Hematopoietic multipotent progenitor cell treated with erythropoietin and hydrocortisone succinate and interleukin-3 and kit ligand, for 15 days (in vitro differentiated cells): ENCODE measurements around the gene EVX2.

Experiments used
- DNase-seq: peaks from one replicate; pipeline ENCODE4 v3.0.0-alpha.2; 2015; ENCODE audit warnings: low spot score

Gene EVX2

DNA sequence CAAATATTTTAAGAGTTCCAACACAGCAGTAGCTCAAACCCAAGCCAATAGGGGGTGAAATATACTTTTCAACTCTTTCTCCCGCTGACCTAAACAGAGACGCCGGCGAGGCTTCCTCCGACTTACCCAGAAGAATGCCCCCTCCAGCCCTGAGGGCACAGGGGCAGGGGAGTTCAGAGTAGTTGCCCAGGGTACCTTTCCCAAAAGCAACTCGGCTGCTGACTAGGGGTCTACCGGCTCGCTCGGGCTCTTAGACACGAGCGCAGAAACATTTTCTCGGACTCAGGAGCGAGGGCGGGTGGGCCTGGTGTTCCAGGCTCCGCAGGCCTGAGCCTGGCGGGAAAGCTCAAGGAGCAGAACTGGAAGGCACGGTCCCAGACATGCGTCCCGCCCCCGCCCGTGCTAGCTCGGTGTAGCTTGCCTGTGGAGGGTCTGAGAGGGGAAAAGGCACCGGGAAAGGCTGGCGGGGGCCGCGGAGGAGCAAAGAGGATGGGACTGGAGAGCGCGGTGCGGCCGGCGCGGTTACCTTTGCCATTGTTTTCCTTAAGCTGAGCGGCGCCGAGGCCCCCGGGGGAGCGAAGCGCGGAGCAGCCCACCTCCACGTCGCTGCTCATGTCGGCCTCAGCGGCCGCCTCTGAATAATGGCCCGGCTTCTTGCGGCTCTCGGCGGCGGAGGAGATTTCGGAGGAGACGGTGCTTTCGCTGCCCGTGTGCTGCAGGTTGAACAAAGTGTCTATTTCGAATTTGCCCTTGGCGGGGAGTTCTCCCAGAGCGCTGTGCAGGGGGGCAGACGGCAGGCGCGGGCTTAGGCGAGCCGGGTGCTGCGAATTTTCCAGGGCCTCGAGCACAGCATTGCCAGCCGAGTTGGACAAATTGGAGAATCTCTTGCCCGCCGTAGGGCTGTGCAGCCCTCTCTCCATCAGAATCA lies 674 bp downstream of the EVX2 start:
- DNase-seq: no peak

DNA sequence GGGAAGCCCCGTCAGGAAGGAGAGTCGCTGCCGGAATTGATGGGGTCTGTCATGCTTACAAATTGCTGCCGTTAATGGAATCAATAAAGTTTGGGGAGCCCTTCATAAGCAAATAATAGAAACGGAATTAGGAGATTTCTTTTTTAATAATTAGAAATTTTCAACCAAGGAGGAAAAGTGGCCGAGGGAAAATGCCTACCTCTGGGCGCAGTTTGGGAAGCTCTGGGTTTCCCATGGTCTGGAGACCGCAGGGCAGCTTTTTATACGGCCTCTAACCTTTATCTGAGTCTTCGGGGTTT lies 1.3 kb downstream of the EVX2 start:
- DNase-seq: no peak

DNA sequence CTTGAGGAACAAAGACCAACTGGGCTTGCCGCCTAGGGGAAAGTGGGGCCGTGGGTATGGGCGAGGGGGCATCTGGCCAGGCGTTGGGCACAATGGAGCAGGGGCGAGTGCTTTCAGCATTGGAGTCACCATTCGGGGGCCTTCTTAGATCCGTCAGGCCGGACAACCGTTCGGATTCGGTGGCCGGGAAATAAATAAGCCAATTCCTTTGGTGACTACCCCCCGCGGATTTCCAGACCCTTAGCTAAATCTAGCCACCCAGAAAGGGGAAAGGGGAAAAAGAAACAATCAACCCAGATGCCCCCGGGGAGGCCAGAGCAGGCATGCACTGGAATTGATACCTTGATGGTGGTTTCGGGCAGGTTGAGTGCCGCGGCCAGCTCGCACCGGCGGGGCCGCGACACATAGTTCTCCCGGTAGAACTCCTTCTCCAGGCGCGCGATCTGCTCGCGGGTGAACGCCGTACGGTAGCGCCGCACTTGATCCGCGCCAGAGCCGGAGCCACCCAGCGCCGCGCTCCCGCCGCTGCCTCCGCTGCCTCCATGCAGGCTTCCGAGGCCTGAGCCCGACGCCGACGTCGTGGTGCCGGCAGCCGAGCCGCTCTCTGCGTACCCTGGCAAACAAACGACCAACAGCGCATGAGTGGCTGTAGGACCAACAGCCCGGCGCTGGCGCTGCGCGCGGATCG lies 1.8 kb downstream of the EVX2 start:
- no peak for DNase-seq

DNA sequence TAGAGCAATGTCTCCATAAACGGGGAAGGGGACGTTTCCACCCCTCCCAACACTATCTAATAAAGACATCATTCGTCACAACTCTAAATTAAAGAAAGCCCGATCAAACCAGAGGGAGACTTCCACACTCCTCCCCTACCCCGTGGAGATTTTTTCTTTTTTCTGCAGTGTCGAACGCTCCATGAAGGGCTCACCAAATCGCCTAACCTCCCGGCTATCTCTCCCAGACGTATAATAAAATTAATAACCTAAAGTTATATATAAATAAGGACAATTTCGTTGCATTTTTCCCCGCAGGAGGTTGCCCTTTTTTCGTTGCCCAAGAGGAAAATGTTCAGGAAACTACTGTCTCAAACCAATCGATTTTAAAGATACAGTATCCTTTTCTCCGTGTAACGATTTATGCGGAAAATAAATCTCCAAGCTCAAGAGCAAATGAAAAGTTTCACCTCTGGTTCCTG lies 2.4 kb downstream of the EVX2 start:
- DNase-seq: no peak

DNA sequence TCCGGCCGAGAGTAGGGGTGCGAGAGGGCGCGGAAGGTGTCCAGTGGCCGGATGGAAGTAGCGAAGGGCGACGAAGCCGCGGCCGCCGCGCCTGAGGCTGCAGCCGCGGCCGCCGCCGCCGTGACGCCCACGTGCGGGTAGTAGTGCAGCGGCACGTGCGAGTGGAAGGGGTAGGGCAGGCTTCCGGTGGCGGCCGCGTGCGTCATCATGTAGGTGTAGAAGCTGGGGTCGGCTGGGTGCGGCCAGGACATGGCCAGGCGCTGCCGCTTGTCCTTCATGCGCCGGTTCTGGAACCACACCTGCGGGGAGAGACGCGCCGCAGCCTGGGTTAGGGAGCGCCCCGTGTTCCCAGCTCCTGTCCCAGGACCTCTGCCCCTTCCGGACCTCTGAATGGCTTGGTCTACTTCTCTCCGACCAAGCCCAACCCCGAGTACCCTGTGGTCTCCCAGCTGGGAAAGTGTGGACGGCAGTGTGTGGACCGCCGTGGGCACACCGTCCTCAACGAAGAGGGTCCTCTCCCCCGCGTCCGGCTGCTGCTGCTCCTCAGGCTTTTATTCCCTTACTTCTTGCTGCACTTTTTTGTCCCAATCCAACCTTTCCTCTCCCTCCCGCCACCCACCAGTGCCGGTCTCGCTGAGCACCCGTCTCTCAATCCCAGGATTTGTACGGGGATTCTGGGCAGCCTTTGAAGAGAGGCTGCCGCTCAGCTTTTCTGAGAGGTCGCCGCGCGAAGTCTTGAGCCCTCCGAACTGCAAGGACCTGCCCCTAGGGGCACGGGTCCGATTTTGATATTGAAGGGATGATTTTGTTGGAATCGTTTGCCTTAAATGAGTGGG lies 3.0 kb downstream of the EVX2 start:
- DNase-seq: no peak

DNA sequence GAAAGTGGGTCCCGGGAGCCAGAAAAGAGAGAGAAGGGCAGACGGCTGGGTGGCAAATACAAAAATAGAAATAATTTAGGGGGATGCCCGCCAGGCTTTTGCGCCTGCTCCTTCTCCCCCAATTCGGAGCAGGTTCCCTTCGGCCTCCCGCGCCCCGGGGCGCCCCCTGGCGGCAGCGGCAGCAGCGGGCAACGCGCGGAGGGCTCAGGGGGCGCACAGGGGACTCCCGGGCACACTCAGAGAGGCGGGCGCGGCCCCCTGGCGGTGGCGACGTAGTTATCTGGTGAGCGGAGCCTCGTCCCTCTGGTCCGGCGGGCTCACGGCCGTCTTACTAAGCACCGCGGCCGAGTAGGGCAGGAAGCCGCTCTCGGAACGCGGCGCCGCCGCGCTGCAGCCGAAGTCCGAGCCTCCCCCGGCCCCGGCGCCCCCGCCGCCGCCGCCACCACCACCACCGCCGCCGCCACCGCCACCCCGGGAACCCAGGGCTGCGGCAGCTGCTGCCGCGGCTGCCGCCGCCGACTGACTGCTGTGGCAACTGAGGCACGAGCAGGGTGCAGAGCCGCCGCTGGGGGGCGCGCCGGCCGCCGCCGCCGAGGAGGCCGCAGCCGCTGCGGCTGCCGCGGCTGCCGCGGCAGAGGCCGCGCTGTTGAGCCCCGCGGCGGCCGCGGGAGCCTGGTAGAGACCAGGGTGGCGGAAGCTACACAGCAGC lies 3.8 kb downstream of the EVX2 start:
- peak; percentile 57 for DNase-seq

DNA sequence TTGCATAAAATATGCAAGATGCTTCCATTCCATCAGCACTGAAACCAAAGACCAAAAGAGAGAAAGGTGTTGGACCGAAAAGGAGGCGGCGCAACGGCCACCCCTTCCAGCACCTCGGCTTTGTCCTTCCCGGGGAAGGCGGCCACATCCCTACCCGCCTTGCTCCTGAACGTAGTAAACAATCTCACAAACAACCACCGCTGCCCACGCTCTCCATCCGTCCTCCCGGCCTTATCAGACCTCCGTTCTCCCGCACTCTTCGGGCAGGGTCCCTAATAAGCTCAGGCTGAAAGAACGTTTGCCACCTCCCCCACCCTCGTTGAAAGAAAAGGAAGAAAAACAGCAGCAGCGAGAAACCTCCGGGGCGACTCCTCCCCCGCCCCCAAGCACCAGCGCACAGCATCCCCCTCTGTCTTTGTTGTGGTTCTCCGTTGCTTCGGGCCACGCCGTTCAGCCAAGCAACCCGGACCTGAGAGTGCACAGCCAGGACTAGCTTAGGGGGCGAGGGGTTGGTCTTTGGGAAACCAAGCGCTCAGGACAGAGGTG lies 4.4 kb downstream of the EVX2 start:
- DNase-seq: no peak

DNA sequence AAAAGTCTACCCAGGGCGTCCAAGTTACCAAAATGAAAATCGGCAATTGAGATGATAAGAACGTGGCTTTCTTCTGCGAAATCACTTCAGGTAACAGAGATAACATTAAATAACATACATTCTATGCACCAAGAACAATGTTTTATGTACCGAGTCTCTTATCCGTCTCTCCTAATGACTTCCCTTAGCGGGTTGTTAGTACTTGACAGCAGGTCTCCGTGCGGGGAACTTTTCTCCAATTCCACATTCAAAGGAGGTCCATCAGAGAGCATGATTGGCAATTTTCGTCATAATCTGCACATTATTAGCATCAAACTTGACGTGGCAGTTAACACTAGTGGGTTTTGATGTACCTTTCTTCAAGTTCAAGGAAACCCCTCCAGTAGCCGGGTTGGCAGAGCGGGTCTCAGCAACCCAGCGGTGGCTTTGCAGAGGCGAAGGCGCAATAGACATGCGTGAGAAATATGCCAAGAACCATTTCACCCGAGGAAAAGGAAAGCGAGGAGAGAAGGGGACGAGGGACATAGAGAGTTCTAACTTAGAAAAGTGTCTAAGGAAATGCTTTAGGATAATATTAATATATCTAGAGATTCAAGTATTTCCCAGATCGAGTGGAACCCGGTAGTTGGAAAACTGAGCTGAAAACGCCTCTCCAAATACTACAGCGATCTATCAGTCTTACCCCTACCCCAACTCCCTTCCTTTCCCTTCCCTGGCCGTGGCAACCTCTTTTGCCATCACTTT lies 5.0 kb downstream of the EVX2 start:
- DNase-seq: no peak

DNA sequence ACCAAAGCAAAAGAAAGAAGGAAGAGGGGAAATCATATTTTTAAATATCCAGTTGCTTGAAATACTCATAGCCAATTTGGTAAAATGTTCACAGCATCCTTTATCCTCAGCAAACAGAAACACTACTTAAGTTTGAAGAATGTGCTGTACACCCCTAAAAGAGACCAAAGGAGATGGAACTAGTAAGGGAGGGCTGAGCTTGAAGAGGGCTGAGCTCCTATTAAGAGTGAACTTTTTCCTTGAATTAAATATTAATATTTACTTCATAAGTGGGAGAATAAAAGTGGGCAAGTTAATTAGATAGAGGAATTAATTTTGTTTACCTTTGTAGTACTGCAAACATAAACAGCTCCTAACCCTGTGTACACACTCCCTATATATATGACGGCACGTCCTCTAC lies 7.0 kb downstream of the EVX2 start:
- no peak for DNase-seq

DNA sequence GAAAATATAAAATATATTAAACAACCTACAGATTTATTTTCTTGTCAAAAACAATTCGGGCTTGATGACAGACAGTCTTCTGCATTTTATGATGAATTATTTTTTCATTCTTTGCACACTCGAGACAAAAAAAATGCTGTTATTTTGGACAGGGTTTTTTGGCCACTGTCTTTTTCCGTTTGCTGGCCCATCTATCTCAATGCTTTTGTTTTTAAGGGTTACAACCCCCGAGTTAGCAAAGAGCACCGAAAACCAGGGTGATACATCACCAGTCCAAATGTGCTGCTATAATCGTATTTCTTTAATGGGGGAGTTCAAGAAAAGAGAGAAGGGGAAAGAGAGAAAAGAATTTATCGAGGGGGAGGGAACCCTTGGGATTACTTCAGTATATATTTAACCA lies 7.7 kb downstream of the EVX2 start:
- DNase-seq: no peak

DNA sequence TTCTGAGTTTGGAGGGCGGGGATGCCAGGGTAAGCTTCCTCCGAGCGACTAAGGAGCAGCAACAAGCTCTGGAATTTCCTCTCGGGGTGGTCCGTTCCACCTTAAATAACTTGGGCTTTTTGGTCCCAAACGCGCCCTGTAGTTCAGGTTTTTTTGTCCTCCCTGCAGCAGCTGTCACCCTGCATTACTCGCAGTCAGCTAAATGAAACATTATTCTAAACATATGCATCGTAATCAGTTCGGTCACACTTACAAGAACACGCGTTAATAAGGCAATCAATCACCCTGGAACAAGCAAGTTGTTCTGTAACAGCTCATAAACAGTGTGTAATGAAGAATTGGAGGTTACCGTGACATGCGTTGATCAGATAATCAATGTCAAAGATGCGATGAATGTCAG lies 8.3 kb downstream of the EVX2 start:
- no peak for DNase-seq

DNA sequence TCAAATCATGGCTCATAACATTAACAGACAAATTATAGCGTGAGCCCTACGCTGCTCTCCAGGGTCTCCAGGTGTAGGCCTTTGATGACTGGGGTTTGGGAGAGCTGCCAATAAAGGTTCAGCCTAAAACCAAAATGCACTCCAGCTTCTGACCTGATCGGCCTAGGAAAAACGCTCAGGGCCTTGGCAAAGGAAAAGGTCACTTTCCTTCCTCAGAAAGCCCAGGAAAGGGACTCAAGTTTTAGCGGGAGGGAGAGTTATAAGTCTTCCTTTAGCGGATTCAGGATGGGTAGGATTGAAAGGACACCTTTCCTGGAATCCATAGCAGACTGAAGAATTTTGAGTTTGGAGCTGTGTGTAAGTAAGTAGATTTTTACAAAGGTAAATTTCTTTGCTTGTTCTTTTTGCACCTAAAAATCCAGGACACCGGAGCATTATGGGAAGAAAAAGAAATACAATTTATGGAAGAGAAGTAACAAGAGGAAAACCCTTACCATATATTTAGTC lies 8.8 kb downstream of the EVX2 start:
- DNase-seq: no peak

DNA sequence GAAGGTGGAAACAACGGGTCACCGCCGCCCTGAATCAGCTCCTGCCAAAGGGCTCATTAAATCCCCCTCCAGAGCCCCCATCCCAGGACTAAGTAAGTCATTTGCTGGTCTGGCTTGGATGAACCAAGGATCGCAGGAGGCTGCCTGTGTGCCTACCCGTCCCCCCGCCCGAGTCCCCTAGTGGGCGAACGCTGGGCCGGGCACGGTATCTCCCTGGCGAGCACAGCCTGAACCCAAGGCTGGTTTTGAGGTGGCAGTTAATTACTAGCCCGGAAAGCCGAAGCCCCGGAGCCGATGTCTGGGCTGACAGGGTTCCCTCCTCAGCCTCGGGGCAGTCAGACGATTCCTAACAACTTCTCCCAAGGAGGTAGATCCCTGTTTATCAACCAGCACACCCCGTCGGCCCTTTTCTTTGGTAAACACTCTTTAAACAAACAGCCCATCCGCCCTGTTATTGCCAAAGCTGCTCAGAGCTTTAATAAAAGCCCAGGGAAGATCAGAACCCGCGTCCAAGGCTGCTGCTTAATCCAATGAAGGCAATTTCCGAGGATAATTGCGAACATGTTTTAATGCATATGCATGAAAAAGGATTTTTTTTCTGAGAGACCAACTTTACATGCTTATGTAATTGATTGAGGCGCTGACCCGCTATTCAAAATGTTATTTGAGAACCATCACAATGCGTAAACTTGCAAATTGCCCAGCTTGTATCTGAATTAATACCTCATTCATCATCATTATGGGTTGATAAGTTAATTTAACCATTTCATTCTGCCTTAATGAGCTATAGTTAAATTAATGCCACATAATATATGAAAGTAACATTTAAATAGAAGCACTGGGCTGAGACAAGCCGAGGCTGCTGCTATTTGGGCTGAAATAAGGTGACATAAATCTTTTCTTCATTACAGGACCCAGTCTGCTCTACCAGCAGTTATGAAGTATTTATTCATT lies 10.5 kb downstream of the EVX2 start:
- no peak for DNase-seq

DNA sequence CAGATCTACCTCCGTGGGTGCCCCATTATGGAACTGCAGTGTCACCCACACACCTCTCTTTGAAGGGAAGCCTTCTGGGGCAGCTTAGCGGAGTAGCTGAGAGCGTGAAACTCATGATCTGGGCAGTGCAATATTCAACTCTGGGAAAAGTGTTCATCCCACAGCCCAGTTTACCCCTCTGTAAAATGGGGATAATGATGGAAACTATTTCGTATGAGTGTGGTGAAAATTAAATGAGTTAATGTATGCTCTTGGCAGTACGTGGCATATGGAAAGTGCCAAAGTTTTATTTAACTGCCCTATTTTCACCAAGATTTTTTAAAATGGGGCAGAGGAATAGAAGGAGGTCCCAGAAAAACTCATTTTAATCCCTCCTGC lies 11.5 kb downstream of the EVX2 start:
- DNase-seq: no peak

DNA sequence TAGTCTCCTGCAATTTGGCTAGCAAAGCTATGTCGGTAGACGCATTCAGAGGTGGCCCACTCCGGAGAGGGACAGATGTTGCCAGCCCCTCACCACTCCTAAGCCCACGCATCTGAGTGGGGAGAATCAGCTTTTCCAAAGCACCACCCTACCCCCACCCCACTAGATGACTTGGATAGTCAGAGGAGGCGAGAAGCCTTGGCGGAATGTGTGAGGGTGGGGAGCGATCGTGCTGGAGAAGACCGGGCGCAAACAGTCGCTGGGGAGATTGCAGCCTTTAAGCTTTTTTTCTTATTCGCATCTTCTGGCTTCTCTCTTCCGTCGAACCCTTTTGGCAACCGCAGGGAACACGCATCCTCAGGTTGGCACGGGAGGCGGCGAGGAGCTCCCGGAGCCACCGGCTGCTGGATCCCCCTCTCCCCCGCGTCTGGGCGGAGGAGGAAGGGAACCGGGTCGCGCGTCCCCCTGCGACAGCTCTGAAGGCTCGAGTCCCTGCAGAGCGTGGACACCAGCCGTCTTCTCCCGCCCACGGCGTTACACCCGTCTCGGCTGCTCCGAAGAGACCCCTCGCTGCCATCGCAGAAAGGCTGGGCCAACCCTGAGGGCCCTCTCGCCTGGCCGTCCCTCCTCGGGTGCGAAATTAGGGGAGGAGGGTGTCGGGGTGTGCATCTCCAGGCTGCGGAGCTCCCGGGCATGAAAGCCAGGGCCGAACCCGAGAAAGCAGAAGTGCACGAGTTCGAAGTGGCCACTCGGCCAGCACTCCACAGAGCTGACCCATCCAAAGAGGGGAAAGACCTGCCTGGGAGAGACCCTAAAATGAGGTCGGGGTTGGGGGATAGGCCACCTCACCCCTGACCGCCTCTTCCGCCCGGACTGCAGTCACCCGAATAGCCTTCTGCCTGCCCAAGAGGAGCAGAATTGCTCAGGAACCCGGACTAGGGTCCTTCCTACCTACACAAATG lies 12.2 kb downstream of the EVX2 start:
- DNase-seq: no peak

DNA sequence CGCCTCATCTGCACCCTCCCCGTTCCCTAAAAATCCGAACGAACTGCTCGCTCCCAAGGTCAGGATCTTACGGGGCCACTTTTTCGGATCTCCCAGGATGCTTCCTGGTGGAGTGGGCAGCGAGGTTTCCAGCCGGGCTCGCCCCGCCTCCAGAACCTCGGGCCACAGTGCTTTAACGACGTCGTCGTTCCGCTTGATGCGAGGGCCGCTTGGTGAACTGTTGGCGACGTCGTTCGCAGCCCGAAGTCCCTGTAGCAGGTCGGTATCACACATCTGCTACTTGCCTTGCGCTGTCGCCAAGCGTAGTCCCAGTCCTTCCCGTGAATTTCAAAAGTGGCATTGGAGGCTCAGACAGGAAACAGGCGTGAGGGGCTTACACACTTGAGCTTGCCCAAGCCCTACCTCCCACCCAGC lies 15.3 kb downstream of the EVX2 start:
- no peak for DNase-seq

DNA sequence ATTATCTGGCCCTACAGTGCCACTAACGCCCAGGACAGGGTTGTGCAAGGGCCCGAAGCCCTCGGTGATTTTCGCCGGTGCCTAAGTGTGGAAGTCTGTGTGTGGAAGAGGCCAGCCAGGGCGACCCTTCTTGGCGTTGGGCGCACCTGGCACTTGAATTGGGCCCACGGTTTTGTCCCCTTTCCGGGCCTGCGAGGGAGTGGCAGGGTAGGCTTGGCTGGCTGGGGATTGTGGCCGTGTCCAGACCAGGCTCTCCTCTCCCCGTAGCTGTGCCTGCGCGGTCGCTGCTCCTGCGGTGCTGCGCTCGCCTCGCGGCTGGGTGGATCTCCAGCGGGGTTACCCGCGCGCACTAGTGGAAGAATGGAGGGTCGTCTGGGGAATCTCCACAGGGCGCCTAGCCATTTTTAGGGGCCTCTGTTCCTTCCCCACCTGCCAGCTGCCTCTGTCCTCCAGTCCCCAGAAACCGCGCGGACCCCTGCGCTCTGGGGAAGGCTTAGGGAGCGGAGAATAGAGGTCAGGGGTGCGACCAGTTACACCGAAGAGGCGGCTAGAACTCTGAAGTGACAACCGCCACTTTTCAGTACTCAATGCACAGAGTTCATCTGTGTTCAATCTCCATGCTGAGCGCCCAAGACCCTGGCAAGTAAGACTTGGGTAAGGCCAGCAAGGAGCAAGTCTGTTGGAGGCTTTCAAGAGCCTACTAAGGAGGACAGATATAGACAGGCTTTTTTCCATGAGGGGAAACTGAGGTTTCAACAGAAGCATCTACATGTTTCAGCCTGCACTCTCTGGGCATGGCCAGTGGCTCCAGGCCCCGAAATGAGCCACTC lies 16.0 kb downstream of the EVX2 start:
- no peak for DNase-seq
